ENCODE data around the gene EPHX1.

- TF ChIP-seq POLR2A (IDR thresholded peaks at IDR 0.05; ENCODE audit: low read length), result no peak
- no peak for TF ChIP-seq GATA1 (IDR thresholded peaks at IDR 0.05; ENCODE audit: low read depth, low read length)
Measured at GRCh38 chr1:225844236-225845061, 34.5 kb downstream of the EPHX1 start.

All from erythroblast (primary cell).